Measurements from ENCODE around the gene PARD6B. TPM values are rescaled to one million over a fixed set of nuclear protein-coding genes. Genes with fewer than 3 reads are reported as not detected.

The PARD6B gene
- total and polyA plus RNA-seq, 2 donors (not counting 1 experiment from before 2014, with no cell fraction given) = 0.91 to 6.0 TPM

DNA sequence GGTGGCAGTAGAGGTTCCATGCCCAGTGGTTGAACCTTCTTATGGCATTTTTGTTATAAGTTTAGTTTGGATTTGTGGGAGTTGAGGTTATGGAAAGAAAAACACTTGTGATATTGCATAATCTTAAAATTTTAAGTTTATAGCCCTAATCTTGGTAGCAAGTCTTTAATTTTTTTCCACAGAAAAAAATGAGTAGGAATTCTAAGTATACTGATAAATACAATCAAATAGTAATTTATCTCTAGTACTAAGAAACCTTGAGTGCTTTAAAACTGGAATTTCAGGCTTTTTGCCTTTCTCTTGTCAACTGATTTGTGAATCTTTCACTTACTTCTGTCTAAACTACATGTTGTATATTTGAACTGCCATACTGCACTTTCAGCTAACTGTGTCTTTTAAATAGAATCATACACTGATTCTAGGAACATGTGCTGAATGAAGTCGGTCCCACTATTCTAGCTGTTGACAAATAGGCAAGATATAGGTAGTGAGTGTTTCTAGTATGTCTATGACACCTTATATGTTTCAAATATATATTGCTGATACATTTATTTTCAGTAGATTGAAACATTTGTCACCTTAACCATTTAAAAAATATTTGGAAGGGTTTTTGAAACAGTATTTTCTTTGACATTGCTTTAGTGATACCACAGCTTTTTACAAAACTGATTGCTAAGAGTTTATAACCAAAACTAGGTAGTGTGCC is 2.4 kb downstream of the PARD6B start:
- DNase-seq (no peak), ATAC-seq (ENCODE audit: low read depth) (no peak)
- H3K27ac Mint-ChIP-seq = no peak overlapping the region
- ChIA-PET CTCF (interaction anchor here (0.8 to 4.8 kb wide), 2 partner anchors 16 to 564 kb away, joined by 3 to 23 read pairs; no protein-coding TSS in a partner anchor), POLR2A (no interaction called here)
- H3K4me3 Mint-ChIP-seq = no peak overlapping the region
- no peaks in the 10 kb centered on the region for H3K9me3 ChIP-seq (ENCODE audit: control extremely low read depth in 1 of 3, control insufficient read depth in 2 of 3, insufficient read depth in 1 of 3, low read length in 2 of 3)
- H3K79me2 ChIP-seq (ENCODE audit: control insufficient read depth, insufficient read depth, low read length) = peaks cover 40% of the 10 kb centered on the region
- no peaks in the 10 kb centered on the region for H4K20me1 ChIP-seq (ENCODE audit: control insufficient read depth, insufficient read depth, low read length, poor library complexity, severe bottlenecking)
- intact Hi-C loops (cut with micrococcal nuclease) = loop anchor here (5.0 to 10.0 kb wide), 4 partner anchors 259 to 1459 kb away; partner anchors contain the start of genes NFATC2, RNF114 and ZFP64
- peaks cover 21% of the 10 kb centered on the region for H3K4me1 Mint-ChIP-seq
- H3K9ac ChIP-seq (ENCODE audit: low read length) = no peak overlapping the region
- H3K4me3 ChIP-seq (ENCODE audit: control extremely low read depth in 1 of 5, extremely low read depth in 1 of 5, insufficient read depth in 1 of 5, low read depth in 2 of 5, low read length in 4 of 5) = no peak overlapping the region
- H3K27me3 Mint-ChIP-seq = no peaks in the 10 kb centered on the region
- H3K9me3 Mint-ChIP-seq (ENCODE audit: insufficient read depth) = no peaks in the 10 kb centered on the region
- no peak overlapping the region for H3K4me2 ChIP-seq (replicated peaks; ENCODE audit: low read depth, low read length, poor library complexity, severe bottlenecking)
- no CpG with 5 or more reads among the region's 1 CpG for WGBS (ENCODE audit: insufficient coverage)
- no peak overlapping the region for H2AFZ ChIP-seq (ENCODE audit: insufficient read depth, low read depth, low read length, poor library complexity, severe bottlenecking)
- no peaks in the 10 kb centered on the region for H3K27me3 ChIP-seq (replicated peaks in 1 of 4; ENCODE audit: control extremely low read depth in 1 of 4, control insufficient read depth in 3 of 4, insufficient read depth in 4 of 4, low read length in 3 of 4)
- H3K36me3 ChIP-seq (replicated peaks in 1 of 2; ENCODE audit: control extremely low read depth in 1 of 2, control insufficient read depth in 1 of 2, extremely low read depth in 1 of 2, insufficient read depth in 2 of 2, low read length in 1 of 2) = peaks cover 2% of the 10 kb centered on the region in 2 experiments
- peaks cover 15% of the 10 kb centered on the region in 2 donors for H3K4me1 ChIP-seq (ENCODE audit: control insufficient read depth in 2 of 2, insufficient read depth in 2 of 2, low read length in 2 of 2)
- no peak overlapping the region for H3K27ac ChIP-seq (ENCODE audit: low read length in 2 of 2)
- TF ChIP-seq EZH2 (IDR thresholded peaks at IDR 0.05; ENCODE audit: borderline replicate concordance, insufficient read depth, low read depth, low read length, poor library complexity, severe bottlenecking) = no peak
- TF ChIP-seq, protein P1, sequence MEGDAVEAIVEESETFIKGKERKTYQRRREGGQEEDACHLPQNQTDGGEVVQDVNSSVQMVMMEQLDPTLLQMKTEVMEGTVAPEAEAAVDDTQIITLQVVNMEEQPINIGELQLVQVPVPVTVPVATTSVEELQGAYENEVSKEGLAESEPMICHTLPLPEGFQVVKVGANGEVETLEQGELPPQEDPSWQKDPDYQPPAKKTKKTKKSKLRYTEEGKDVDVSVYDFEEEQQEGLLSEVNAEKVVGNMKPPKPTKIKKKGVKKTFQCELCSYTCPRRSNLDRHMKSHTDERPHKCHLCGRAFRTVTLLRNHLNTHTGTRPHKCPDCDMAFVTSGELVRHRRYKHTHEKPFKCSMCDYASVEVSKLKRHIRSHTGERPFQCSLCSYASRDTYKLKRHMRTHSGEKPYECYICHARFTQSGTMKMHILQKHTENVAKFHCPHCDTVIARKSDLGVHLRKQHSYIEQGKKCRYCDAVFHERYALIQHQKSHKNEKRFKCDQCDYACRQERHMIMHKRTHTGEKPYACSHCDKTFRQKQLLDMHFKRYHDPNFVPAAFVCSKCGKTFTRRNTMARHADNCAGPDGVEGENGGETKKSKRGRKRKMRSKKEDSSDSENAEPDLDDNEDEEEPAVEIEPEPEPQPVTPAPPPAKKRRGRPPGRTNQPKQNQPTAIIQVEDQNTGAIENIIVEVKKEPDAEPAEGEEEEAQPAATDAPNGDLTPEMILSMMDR (IDR thresholded peaks at IDR 0.05) = no peak
